COLO668 (cell line): Measurements from ENCODE around the gene BSPRY.

Experiments used
- DNase-seq: peaks from one replicate; lab custom pipeline; 2025; ENCODE audit not compliant: unreplicated experiment; lab: John Stamatoyannopoulos, UW

BSPRY gene

DNA sequence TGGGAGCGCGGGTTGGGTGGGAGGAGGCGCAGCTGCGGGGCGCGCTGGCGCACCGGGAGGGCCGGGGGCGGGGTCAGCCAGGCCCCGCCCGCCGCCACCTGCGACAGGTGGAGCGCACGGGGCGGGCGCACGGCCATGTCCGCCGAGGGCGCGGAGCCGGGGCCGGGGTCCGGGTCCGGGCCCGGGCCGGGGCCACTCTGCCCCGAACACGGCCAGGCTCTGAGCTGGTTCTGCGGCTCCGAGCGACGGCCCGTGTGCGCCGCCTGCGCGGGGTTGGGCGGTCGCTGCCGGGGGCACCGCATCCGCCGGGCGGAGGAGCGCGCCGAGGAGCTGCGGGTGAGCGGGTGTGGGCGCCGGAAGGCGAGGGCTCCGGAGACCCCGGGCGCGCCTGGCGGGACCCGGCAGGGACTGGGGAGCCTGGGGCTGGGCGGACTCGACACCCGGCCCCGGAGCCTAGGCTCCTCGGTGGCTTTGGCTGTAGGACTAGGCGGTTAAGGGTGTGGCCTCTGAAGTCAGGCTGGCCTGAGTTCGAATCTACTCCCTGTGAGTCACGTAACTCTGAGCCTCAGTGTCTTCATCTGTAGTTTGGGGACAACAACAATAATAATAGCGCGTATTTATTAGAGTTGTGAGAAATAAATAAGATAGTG is at the start of gene BSPRY:
TSS of gene BSPRY (plus strand) at position 97 of the 650 bp plus-strand sequence. CDS start at position 136, 39 bp downstream.
- DNase-seq, result peak; percentile 87

- DNase-seq, result peak; percentile 63
These were observed 49.5 kb upstream of the BSPRY start for GRCh38 chr9:113299800-113300292.

DNA sequence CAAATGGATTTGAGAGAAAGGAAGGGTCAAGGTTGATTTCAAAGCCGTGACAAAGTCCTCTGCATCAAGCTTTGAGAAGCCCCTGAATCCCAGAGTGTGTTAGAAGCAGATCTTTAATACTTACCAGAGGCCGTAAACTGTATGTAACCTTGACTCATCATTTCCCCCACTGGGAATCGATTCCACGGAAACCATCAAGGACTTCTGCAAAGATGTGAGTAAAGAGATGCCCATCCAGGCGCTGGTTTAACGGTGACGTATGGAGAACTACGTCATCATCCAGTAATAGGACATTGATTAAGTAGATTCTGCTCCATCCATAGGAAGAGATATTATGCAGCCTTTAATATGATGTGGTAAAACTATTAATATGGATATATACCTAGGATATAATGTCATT is 47.8 kb upstream of the BSPRY start:
- DNase-seq, result no peak

DNA sequence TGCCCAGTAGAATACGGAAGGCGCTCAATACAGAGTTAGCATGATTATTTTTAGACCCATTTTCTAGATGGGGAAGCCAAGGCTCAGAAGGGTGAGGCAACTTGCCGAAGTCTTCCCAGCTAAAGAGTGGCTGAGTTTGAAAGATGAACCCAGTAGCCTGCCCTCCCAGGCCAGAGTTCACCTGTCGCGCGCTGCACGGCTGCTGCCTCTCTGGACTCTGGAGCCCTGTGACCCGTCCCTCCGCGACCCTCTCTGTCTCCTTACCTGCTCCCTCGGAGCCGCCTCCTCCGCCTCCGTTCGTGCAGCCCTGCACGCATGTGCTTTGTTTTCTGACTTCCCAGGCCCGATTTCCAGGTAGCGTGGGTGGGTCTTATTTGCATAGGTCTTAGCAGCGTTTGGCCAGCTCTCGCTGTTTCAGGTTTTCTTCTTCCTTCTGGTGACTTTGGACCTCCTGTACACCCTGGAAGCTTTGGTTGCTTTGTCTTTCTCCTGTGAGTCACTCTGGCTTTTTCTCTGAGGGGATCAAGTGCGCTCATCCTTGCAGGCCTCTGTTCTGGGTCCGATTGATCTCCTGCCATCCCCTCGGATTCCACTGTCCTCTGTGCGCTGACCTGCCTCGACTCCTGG is 46.4 kb upstream of the BSPRY start, which contains the start of gene RNF183:
TSS of gene RNF183 (minus strand) at position 585 of the 627 bp plus-strand sequence. CDS start 5,192 bp downstream, outside the sequence.
- no peak for DNase-seq

- DNase-seq, result no peak
These were observed 42.8 kb upstream of the BSPRY start for GRCh38 chr9:113306566-113306965.

DNA sequence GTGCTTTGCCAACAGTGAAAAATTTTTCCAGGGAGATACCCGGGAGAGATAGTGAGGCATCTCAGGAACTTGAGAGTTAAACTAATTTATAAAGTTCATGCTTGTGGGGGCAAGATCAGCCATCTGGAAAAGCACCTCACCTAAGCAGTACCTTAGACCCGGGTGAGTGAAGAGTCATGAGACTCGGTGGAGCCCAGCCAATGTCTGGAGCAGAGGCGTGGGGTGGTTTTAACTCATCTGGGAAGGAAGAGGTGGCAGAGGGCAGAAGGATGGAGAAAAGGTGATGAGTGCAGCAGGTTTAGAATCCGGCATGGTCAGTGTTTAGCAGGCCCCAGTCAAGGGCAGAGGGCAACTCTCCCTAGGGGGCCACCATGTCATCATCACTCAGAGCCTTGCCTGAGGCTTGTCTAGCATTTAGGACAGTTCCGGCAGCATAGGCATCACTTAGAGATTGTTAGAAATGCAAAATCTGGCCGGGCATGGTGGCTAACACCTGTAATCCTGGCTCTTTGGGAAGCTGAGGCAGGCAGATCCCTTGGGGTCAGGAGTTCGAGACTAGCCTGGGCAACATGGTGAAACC is 41.9 kb upstream of the BSPRY start:
- DNase-seq, result no peak

DNA sequence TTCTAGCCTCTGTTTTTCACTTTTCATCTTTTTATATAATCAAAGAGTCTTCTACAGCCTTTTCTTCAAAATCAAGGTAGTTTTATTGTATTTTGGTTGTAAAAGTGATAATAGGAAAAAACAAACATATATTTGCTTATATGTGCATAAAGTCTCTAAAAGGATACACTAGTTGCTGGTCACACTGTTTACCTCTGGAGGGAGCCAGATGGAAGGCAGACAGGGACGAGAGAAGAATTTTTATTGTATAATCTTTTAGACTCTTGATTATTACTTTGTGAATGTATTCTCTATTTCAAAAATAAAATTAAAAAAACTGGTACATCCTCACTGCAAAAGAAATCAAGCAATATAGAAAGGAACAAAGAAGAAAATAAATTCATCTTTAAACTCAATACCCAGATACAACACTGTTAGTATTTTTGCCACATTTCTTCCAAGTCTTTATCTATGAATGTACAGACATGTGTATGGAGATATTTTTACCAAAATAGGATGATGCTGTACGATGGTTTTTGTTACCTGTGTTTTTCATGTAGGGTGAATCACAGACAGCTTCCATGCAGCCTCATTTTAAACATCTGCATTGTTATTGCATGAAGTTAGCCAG is 40.0 kb upstream of the BSPRY start:
- peak; percentile 15 for DNase-seq

- no peak for DNase-seq
These were observed 38.8 kb upstream of the BSPRY start for GRCh38 chr9:113310538-113310937.

DNA sequence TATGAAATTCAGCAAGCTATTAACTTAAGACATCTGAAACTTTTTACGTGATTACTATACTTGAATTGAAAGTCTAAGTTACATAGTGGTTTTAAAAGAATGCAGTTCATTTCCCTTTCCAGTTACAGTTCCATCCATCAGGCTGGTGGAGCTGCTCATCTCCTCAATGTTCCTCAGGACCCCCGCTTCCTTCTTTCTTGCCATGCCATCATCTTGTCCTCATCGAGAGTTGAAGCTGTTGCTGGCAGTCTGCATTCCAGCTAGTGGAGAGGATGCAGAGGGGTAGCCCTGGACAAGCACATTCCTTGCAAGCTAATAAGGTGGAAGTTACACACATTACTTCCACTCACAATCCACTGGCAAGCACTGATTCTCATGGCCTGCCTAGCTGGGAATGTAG is 37.4 kb upstream of the BSPRY start:
- no peak for DNase-seq

DNA sequence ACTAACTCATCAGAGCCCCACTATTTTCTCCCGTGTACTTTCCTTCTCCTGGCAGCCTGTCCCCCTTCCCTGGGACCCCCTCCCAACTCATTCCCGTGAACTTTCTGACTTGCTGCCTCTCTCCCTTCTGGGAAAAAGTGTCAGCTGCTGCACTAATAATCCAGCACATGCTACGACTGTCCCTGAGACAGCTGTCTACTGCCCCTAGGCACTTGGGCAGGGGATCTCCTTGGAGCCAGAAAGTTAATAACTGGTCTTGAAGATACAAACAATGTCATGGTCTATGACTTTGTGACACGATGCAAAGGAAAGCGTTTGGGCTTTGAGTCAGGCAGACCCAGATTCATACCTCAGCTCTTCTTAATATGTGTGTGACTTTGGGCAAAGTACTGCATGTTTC is 36.1 kb upstream of the BSPRY start:
- no peak for DNase-seq

DNA sequence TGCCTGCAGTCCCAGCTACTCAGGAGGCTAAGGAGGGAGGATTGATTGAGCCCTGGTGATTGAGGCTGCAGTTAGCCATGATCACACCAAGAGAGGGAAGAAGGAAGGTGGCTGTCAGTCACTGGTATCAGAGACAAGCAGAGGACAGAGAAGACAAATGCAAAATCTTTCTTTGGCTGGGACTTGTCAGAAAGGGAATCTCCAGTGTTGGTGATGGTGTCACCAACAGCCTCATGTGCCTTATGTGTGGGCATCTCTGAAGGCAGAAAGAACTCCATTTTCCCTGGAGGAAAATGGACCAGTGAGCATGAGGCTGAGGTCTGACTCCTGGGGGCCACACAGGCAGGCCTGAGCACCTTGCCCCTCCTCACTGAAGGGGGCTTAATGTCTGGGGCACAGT is 34.1 kb upstream of the BSPRY start:
- no peak for DNase-seq

- no peak for DNase-seq
These were observed 33.3 kb upstream of the BSPRY start for GRCh38 chr9:113316030-113316429.

GRCh38 chr9:113317777-113318176 is 31.6 kb upstream of the BSPRY start:
- no peak for DNase-seq

DNA sequence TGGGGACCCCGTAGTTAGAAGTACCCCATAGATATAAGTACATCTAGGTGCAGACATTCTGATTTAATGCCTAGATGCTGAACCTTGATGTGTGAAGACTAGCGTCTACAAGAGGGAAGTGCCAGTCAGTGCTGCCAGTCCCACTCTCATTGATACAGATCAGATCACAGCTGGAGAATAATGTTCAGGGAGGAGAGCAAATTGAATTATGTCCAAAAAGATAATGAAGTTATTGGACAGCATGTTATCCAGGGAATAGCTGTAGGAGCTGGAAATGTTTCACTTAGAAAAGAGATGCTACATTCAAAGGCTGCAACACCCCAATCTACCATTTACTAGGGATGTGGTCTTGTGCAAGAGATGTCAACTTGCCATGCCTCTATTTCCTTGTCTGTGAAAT is 30.3 kb upstream of the BSPRY start:
- DNase-seq, result no peak

GRCh38 chr9:113320051-113320450 is 29.3 kb upstream of the BSPRY start:
- no peak for DNase-seq

DNA sequence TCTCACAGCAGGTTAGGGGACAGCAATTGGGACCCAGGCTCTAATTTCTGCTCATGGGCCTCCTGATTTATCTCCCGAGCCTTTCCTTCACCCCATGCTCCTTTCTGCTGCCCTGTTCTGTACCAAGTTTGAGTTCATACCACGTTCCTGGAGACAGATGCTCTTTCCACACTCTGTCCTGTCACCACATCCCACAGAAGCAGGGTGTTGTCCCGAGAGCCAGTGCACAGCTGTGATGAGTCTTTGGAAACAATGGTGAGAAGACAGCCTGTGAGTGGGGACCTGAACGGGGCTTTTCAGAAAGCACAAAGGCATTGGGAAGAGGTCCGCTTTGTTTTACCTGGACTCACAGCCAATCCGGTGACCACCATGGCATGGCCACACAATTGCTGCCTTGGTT is 26.7 kb upstream of the BSPRY start:
- DNase-seq, result no peak

DNA sequence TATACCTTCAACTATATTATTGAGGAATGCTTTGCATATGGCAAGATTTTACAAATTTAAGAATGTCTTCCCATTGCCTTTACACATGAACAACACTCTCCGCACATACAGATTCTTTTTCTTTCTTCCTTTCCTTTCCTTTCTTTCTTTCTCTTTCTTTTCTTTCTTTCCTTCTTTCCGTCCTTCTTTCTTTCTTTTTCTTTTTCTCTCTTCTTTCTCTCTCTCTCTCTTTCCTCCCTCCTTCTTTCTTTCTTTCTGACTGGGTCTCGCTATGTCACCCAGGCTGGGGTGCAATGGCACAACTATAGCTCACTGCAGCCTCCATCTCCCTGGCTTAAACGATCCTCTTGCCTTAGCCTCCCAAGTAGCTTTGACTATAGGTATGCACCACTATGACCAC is 23.1 kb upstream of the BSPRY start:
- DNase-seq, result no peak

DNA sequence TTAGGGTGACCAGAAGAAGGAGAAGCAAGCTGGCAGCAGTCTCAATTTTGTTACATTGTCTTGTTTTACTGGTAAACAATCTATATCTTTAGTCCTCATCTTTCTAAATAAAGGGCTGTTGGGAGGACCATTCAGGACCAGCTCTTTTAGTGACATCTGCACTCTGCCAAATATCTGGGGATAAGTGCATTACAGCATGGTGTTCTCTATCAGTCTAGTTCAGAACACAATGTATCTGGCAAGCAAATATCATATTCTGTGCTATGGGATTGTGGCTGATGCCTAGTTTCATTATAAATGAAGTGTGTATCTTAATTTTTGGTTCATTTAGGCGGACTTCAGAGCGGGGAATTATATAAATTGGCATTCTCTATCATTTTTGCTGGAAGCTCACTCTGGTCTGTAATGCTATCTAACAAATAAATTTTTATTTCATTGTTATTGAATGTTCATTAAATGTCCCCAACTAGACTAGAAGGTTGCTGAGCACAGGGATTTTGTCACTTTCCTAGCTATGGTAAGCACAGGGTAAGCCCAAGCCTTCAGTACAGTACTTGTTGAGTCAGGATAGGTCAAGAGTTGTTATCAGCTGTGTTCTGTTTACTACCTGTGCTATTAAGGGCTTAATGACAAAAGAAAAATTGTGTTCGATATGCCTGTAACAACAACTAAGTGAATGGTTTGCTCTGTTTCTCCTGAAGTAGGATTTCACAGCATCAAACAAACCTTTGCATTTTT is 21.1 kb upstream of the BSPRY start:
- no peak for DNase-seq

DNA sequence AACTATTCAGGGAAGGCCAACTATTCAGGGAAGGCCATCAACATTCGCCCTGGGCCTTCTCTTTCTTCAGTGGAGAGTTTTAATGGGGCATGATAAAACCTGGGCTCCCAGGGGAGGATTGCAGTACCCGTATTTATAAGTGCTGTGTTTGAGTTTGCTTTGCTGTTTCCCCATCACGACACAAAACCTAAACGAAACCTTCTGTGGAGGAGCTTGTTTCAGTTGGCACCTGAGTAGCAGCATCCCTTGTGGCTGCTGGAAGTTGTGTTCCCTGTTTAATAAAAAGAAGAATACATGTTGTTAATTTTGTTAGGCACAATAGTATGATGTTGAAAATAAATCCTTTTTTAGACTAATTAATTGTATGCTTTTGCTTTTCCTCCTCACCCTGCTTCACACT is 17.6 kb upstream of the BSPRY start:
- DNase-seq, result no peak

DNA sequence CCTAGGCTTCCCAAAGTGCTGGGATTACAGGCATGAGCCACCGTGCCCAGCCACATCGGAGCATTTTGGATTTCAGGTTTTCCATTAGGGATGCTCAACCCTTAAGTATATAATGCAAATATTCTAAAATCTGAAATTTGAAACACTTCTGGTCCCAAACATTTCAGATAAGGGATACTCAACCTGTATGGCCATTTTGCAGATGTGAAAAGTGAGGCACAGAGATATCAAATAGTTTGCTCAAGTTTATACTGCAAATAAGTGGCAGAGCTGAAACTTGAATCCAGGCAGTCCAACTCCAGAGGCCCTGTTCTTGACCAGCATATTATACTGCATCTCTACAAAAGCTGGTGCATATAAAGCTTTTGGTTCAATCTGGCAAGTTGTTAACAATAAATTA is 11.6 kb upstream of the BSPRY start:
- DNase-seq, result no peak

DNA sequence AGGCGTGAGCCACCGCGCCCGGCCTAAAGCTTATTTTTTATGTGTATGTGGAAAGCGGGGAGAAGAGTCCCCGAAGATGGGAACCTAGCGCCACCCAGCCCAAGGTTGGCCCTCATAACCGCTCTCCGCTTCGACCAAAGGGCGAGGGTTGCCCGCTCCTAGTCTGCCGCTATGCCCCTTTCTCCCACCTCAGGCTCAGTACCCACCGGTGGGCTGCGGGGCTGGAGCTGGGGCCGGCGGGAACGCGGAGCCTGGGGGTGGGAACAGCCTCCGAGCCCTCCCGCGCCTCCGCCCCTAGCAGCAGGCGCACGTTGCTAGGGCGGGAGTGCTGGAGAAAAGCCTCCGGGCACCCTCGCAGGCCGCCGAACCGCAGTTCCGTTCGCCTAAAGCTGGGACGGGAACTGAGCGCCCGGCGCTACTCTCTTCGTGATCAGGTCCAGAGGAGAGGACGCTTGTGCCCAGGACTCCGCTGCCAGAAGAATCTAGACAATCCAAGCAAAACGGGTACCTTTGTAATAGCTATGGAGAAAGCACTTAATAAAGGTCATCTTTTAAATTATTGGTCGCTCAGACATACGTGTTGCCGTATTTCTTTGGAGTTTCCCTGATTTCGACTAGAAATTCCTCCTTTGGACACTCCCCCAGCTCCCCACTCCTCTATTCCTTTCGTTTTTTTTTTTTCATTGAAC is 9.2 kb upstream of the BSPRY start, which contains the start of gene WDR31:
TSS of gene WDR31 (minus strand) at position 265 of the 689 bp plus-strand sequence. CDS start 8,253 bp downstream, outside the sequence.
- DNase-seq, result peak; percentile 90
